Duodenal mucosa (tissue), 2 donors: ENCODE results near the gene REPS2.

ENCODE experiments used
- H3K27ac ChIP-seq: one replicate; pipeline ENCODE4 v1.7.0; 2013; ENCODE audit warnings: low read depth, low read length
- H3K27me3 ChIP-seq, 2 donors: one replicate each; pipeline ENCODE4 v1.7.0; 2013; ENCODE audit warnings: low read length in 2 of 2, control low read depth in 1 of 2; ENCODE audit not compliant: insufficient read depth in 2 of 2, control insufficient read depth in 1 of 2
- H3K36me3 ChIP-seq, 2 donors: one replicate each; pipeline ENCODE4 v1.7.0; 2013; ENCODE audit warnings: low read length in 2 of 2, control low read depth in 1 of 2; ENCODE audit not compliant: insufficient read depth in 2 of 2, control insufficient read depth in 1 of 2
- H3K4me1 ChIP-seq, 2 donors: one replicate each; pipeline ENCODE4 v1.7.0; 2013; ENCODE audit warnings: low read length in 2 of 2, control low read depth in 1 of 2; ENCODE audit not compliant: insufficient read depth in 2 of 2, control insufficient read depth in 1 of 2
- H3K4me3 ChIP-seq, 2 donors: one replicate each; pipeline ENCODE4 v1.7.0; 2013; ENCODE audit warnings: low read length in 2 of 2, low read depth in 1 of 2
- H3K9ac ChIP-seq, 2 donors: one replicate each; pipeline ENCODE4 v1.7.0; 2013; ENCODE audit warnings: low read length in 2 of 2, low read depth in 1 of 2
- H3K9me3 ChIP-seq, 2 donors: one replicate each; pipeline ENCODE4 v1.7.0; 2013; ENCODE audit warnings: low read length in 2 of 2, control low read depth in 1 of 2; ENCODE audit not compliant: control insufficient read depth in 1 of 2

The REPS2 gene

DNA sequence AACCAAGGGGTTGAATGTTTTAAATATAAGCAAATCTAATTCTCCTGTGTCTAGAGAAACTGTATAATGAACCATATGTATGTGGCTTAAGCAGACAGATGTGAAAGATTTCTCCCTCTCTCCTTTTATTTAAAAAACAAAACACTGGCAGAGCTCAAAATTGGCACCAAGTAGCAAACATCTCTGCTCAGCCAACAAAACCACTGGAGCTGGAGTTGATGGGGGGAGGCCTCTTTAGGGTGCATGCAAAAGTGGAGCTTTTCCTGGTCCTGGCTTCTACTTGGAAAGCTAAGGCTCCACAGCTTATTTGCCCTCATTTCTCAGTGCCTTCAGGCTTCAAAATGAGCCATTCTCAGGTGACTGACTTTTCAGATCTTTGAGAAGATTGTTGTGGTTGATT lies 95.6 kb downstream of the REPS2 start:
- peaks cover 0 to 5% of the 10 kb centered on the region in 2 donors for H3K4me1 ChIP-seq
- H3K4me3 ChIP-seq, result no peak overlapping the region
- H3K27me3 ChIP-seq, result no peaks in the 10 kb centered on the region
- no peaks in the 10 kb centered on the region for H3K9me3 ChIP-seq
- no peaks in the 10 kb centered on the region for H3K36me3 ChIP-seq
- no peak overlapping the region for H3K9ac ChIP-seq
- H3K27ac ChIP-seq, result no peak overlapping the region

DNA sequence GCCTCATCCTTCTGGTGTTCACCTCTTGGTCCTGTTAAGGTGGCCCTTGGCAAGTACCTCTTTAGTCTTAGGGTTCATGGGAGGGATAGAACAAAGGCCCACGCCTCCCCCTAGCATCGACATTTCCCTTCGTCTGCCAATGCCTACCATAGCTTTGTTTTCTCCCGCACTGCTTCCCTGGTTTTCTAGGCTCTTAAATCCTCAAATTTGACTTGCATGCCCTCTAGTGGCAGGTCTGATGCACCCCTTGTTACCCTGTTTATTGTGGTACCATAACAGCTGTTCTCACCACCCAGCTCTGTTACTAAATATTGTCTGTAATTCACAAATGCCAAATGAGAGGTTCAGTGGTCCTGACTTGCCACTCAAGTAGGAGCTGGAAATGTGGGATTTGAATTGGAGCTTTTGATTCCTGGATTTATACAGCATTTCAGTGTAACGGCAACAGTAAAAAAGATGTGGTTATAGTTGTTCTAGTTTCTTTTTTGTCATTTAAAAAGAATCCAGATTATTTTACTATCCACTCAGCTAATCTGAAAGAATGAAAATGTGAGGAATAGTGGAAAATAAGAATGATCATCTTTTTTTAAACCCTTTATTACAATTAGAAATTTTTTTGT lies 100.1 kb downstream of the REPS2 start:
- Histone ChIP-seq H3K9me3 (no peaks in the 10 kb centered on the region), H3K27ac (no peak overlapping the region), H3K36me3 (peaks cover 0 to 3% of the 10 kb centered on the region in 2 donors), H3K27me3 (no peaks in the 10 kb centered on the region), H3K4me1 (no peaks in the 10 kb centered on the region), H3K4me3 (no peak overlapping the region), H3K9ac (no peak overlapping the region)

DNA sequence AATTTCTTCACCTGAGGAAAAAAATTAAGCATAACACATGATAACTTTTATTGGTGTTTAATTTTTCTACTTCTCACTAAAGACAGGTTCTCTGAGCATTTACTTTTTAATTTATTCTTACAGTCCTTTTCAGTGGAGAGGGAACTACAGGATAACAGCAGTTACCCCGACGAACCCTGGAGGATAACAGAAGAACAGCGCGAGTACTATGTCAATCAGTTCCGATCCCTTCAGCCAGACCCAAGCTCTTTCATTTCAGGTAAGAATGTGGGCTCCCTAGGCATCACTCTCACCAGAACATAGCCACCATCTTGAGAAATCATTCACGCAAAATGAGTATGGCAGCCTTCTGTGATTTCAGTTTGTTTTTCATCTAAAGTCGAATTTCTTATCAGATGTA lies 100.8 kb downstream of the REPS2 start:
- Histone ChIP-seq H3K9me3 (no peaks in the 10 kb centered on the region), H3K4me1 (no peaks in the 10 kb centered on the region), H3K36me3 (peaks cover 0 to 3% of the 10 kb centered on the region in 2 donors), H3K4me3 (no peak overlapping the region), H3K27me3 (no peaks in the 10 kb centered on the region), H3K9ac (no peak overlapping the region), H3K27ac (no peak overlapping the region)

DNA sequence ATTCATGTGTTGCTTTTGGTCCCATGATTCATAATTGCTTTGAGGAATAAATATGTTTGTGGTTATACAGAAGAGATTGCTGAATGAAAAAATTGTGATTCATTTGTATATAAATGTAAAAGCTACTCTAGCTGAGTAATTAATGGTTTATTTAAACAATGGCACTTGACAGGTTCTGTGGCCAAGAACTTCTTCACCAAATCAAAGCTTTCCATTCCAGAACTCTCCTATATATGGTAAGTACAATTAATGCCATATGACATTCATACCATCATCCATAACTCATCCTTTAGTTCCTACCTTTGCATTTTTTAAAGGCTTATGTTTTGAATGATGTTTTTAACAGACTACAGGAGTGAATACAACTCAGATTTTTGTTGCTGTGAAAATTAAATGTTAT lies 105.8 kb downstream of the REPS2 start:
- Histone ChIP-seq H3K27me3 (no peaks in the 10 kb centered on the region), H3K9me3 (no peaks in the 10 kb centered on the region), H3K4me1 (no peaks in the 10 kb centered on the region), H3K36me3 (peaks cover 0 to 3% of the 10 kb centered on the region in 2 donors), H3K9ac (no peak overlapping the region), H3K4me3 (no peak overlapping the region), H3K27ac (no peak overlapping the region)

DNA sequence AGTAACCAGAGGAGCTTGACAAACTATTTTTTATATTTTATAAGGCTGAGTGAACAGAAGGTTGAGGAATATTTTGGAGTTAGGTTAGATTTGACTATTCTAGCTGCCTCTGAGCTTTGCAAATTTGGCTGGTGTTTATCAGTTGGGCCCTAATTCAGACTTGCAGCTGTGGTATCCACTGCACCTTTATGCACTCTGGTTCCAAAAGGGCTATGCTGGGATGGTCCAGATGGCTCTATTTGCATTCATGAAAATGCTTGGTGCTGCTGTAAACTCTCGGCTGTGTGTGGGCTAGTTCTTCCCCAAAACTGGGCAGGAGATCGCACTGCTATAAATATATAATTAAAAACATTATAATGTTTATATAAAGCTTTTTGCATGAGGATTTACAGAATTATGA lies 106.3 kb downstream of the REPS2 start:
- Histone ChIP-seq H3K36me3 (peaks cover 0 to under 1% of the 10 kb centered on the region in 2 donors), H3K27me3 (no peaks in the 10 kb centered on the region), H3K4me3 (no peak overlapping the region), H3K9me3 (no peaks in the 10 kb centered on the region), H3K9ac (no peak overlapping the region), H3K27ac (no peak overlapping the region), H3K4me1 (no peaks in the 10 kb centered on the region)

DNA sequence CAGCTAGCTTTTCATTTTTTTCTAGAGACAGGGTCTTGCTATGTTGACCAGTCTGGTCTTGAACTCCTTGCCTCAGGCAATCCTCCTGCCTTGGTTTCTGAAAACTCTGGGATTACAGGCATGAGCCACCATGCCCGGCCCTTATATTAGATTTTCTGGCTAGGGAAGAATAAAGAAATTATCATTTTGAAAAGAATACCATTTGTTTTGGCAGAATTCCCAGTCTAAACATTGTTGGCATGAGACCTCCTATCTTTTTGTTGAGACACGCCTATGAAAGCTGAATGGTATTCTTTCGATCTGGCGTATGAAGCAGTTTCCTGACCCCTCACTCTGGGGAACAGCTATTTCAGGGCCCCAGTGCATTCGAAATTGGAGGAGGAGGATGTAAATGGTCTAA lies 107.0 kb downstream of the REPS2 start:
- Histone ChIP-seq H3K9me3 (no peaks in the 10 kb centered on the region), H3K4me1 (no peaks in the 10 kb centered on the region), H3K27ac (no peak overlapping the region), H3K36me3 (no peaks in the 10 kb centered on the region), H3K9ac (no peak overlapping the region), H3K27me3 (no peaks in the 10 kb centered on the region), H3K4me3 (no peak overlapping the region)

DNA sequence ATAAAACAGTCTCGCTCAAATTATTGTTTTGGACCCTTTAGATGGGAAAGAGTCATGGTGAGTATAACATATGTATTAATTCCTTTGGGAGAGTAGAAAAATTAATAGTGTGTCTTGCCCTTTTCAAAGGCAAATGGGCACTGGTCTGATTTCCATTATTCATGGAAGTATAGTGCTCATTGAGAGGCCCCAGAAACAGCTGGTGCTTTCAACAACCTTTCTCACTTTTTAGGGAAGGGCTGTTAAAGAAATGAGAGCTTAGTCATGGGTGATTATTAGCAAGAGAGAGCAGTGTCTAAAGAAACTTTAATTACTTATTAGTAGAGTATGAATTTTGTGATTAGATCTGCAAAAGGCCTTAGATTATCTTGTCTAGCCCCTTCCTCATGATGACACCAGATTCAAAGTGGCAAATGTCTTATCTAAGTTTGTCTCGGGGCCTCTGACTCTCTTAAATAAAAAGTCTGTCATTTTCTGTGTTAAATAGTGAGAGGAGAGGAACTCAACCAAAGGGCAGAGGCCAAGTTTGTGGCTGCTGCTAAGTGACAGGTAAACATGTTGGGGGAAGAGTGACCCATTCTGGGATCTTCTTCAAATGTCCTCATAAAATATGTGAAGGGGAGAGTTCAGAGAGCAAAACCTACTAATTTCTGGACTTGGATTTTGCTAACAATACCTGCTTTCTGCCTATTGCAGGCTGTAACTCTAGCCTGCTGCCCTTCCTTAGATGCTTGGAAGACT lies 110.6 kb downstream of the REPS2 start:
- H3K9me3 ChIP-seq, result no peaks in the 10 kb centered on the region
- H3K27ac ChIP-seq, result no peak overlapping the region
- H3K4me1 ChIP-seq, result no peaks in the 10 kb centered on the region
- no peaks in the 10 kb centered on the region for H3K36me3 ChIP-seq
- no peak overlapping the region for H3K9ac ChIP-seq
- no peak overlapping the region for H3K4me3 ChIP-seq
- no peaks in the 10 kb centered on the region for H3K27me3 ChIP-seq

DNA sequence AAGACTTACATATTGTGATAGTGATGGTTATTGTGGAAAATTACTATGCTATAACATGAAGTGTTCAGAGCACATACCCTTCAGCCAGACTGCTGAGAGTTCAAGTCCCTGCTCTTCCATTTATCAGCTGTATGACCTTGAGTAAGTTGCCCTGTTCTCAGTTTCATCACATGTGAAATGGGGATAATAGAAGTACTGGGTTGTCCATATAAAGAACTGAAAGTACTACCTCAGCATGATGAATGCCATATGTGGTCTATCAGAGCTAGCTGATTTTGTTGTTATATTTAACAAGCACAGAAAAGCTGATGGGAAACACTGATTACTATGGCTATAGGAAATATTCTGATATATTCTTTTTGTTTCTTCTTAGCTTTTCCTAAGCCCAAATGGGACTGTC lies 115.6 kb downstream of the REPS2 start:
- Histone ChIP-seq H3K36me3 (no peaks in the 10 kb centered on the region), H3K9me3 (no peaks in the 10 kb centered on the region), H3K9ac (no peak overlapping the region), H3K27me3 (no peaks in the 10 kb centered on the region), H3K4me1 (no peaks in the 10 kb centered on the region), H3K4me3 (no peak overlapping the region), H3K27ac (no peak overlapping the region)

DNA sequence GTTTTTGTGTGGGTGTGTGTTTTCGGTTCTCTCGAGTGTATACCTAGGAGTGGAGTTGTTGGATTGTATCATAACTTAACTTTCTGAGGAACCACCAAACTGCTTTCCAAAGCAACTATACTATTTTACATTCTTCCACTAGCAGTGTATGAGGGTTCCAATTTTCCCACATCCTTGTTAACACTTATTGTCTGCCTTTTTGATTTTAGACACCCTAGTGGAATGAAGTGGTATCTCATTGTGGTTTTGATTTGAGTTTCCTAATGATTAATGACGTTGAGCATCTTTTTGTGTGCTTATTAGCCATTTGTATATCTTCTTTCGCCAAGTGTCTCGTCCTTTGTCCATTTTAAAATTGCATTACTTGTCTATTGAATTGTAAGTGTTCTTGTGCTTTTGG lies 118.6 kb downstream of the REPS2 start:
- Histone ChIP-seq H3K27ac (no peak overlapping the region), H3K9me3 (no peaks in the 10 kb centered on the region), H3K9ac (no peak overlapping the region), H3K36me3 (peaks cover 0 to 6% of the 10 kb centered on the region in 2 donors), H3K27me3 (no peaks in the 10 kb centered on the region), H3K4me1 (no peaks in the 10 kb centered on the region), H3K4me3 (no peak overlapping the region)

DNA sequence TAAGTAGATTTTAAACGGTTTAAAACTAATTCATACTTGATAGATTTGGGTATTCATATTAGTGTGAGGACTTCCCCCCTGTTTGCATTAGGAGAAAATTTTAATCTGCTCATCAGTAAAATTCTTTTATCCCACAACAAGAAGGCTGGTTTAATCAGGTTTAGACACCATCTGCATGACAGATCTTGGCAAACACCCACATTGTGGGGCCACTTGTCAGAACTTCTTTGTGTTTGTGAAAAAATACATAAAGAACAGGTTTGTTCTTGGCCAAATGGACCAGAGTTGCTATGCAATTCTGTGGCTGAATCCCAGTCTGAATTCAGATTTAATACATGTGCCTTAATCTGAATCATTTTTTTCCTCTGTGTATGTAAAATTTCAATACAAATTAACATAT lies 121.1 kb downstream of the REPS2 start:
- no peak overlapping the region for H3K9ac ChIP-seq
- H3K9me3 ChIP-seq, result no peaks in the 10 kb centered on the region
- no peak overlapping the region for H3K4me3 ChIP-seq
- H3K27me3 ChIP-seq, result no peaks in the 10 kb centered on the region
- no peaks in the 10 kb centered on the region for H3K4me1 ChIP-seq
- H3K27ac ChIP-seq, result no peak overlapping the region
- peaks cover 0 to 6% of the 10 kb centered on the region in 2 donors for H3K36me3 ChIP-seq
